GM04504 (cell line): ENCODE measurements around the gene CPEB1.
"Not testable (repeated sequence)": the region's sequence is repeated elsewhere in the genome, so short reads cannot be mapped to it uniquely, and the experiment has no call there.

Source experiments
- DNase-seq: peaks from one replicate; pipeline ENCODE4 v3.0.0-alpha.2; 2012; ENCODE audit warnings: low read depth

The CPEB1 gene

DNA sequence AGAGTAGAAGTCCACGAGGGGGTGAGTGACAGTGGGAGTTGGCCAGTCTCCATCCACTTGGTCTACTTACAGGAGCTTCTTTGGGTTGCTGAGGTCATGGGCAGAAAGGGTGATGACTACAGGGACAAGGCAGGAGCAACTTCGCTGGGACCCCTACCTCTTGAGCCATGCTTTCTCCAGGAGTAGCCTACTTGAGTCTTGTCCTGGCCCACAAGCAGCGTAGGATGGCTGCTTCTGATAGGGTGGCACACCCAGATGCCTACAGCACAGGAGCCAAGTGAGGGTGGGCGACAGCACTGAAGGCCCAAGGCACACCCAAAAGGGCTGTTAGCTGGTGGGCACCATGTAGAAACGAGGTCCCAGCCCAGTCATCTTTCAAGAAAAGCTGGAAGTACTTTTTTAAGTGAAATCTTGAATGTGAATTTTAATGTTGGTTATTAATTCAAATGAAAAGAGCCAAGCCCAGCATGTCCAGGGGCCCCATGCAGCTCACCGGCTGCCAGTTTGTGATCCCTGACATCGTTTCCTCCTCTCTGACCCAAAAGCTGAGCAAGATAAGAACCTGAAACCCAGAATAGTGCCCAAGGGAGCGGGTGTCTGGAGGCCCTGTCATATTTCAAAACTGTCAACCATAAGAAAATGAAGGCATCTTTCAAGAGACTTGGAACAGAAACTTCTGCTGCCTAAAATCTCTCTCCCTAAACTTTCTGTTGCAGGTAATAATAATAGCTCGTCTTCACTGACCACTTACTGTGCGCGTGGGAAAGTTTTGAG is 2.2 kb upstream of the CPEB1 start:
- DNase-seq = no peak

DNA sequence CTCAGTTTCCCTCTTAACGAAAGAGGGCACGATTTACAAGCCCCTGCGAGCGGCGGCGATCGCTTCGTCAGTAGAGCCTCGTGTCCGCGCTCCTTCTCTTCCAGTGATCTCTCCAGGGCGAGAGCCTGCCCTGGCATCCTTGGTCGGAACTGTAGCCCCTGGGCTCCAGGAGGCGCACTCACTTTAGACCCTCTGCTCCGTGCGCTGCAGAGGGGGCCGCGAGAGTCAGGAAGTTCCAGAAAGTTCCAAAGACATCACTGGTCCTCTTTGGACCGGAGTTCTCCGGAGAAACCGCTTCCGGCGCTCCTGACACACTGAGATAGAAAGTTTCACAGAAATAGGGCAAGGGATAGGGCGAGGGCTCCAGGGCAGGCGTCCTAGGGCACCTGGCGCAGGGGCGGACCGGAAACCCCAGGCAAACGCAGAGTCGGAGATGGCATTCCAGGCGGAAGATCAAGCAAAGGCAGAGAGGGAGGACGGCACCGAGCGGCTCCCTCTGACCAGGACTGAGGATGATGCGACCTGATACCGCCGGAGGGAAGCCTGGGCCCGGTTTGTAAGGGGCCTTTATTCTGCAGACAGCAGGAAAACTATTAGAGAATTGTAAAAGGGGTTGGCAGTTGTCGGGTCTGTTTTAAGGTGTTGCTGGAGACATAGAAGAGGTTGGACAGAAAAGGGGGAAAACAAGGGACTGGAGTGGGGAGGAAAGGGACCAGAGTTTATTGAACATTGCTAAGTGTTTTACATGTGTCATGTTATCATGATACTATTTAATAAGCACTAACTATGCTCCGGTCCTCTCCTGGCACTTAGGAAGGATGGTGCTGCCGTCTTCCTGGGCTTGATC is 1.3 kb upstream of the CPEB1 start:
- no peak for DNase-seq

- DNase-seq = no peak
These were observed 683 bp upstream of the CPEB1 start for GRCh38 chr15:82647835-82648256.

DNA sequence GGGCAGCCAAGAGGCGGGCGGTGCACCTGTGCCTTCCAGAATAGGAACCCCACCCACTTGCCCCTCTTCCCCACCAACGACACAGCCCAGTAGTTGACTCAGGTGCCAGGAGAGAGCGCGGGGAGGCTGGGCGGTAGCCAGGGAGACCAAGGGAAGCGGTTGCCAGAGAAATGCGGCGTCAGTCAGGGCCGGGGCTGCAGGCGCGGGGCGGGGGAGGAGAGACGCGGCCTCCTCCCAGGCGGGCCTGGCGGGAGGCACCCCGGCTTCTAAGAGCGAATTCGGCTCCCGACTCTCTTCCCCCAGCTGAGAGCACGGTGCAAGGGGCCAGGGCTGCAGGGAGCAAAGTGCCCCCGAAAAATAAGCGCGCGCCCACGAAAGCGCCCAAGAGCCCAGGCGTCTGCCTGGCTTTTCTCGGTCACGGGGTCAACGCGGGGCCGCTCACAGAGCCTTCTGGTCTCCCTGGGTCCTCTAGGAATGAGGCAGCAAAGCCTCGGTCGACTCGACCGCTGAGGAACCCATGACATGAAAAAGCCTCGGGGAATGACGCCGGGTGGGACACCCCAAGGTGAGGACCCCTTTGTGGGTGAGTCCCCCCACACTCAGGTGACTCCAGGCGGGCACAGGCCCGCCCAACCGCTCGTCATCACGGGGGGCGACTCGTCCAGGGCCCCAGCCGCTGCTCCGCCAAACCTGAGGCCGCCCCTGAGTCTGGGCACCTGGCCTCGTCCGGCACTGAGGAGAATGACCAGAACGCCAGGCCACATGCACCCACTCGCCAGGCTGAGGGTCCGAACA is 716 bp downstream of the CPEB1 start:
- no peak for DNase-seq

DNA sequence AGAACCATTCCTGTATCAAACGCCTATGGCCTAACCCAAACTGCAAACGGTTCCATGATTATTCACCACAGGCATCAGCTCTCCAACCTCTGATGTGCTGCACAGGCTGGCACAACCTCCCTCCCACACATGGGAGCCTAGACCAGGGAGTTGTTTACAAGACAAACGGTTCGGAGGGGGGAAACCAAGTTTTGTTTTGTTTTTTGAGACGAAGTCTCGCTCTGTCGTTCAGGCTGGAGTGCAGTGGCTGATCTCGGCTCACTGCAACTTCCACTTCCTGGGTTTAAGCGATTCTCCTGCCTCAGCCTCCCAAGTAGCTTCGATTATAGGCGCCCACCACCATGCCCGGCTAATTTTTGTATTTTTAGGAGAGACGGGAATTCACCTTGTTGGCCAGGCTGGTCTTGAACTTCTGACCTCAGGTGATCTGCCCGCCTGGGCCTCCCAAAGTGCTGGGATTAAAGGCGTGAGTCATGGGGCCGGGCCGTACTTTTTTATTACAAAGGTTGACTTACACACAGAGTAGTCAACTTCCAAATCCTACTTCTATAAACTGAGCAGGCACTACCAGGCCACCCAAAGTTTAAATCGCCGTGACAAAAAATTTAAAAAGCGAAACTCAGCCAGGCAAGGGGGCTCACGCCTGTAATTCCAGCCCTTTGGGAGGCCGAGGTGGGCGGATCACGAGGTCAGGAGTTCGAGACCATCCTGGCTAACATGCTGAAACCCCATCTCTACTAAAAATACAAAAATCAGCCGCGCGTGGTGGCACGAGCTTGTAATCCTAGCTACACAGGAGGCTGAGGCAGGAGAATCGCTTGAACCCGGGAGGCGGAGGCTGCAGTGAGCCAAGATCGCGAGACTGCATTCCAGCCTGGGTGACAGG is 2.0 kb downstream of the CPEB1 start:
- not testable (repeated sequence) for DNase-seq

DNA sequence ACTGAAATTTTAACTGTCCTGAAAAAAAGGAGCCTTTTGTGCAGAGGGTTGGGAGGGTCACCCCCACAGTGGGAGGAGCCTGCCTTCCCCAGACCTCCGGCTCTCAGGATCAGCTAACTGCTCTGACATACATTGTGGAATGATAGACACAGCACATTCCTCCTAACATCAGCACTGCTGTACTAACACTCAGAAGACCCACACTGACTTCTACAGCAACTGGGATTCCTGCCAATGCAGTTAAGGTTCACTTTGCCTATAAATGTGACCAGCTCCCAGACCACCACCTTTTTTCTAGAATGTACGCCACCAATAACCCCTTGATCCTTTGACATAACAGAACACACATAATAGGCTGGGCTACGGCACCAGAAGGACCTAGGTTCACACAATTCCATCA is 3.2 kb downstream of the CPEB1 start:
- DNase-seq = no peak

GRCh38 chr15:82642656-82643055 is 4.5 kb downstream of the CPEB1 start:
- no peak for DNase-seq

- no peak for DNase-seq
These were observed 5.9 kb downstream of the CPEB1 start for GRCh38 chr15:82641129-82641798.

GRCh38 chr15:82640672-82641071 is 6.5 kb downstream of the CPEB1 start:
- DNase-seq = no peak

- DNase-seq = no peak
These were observed 11.4 kb downstream of the CPEB1 start for GRCh38 chr15:82635798-82636197.

- no peak for DNase-seq
These were observed 17.1 kb downstream of the CPEB1 start for GRCh38 chr15:82630033-82630432.

DNA sequence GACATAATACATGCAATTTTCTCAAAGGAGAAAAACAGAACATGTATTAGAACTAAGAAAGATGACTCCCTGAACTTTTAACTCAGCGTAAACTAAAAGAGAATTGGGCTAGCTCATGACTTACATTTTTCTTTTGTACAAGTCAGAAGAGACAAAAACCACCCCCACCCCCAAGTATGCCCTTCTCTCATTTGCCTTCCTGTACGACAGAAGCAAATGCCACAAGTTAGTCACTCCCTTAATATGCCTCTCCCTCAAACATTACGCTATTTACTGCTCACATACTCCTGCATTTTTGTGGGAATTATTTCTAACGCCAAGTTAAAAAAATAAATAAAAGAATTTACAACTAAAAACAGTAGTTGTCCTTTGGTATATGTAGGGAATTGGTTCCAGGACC is 22.0 kb downstream of the CPEB1 start:
- no peak for DNase-seq

DNA sequence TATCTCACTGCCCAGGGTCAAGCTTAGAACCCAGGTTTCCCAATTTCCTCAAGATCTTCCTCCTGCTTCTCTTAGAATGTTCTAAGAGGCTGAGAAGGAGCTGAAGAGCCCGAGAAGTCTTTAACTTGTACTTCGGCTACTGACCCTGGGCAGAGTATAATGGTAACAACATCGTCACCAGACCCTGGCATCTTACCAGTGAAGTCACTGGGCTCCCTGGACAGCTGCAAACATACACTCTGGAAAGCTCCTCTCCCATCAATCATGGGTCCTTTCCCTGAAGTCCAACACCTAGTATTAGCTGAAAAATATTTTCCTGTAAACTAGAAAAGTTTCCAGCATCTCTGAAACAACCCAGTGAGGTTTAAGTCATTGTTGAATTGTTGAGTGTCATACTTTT is 22.7 kb downstream of the CPEB1 start:
- no peak for DNase-seq

- DNase-seq = no peak
These were observed 23.2 kb downstream of the CPEB1 start for GRCh38 chr15:82624008-82624407.

GRCh38 chr15:82621970-82622369 is 25.2 kb downstream of the CPEB1 start:
- DNase-seq = no peak

DNA sequence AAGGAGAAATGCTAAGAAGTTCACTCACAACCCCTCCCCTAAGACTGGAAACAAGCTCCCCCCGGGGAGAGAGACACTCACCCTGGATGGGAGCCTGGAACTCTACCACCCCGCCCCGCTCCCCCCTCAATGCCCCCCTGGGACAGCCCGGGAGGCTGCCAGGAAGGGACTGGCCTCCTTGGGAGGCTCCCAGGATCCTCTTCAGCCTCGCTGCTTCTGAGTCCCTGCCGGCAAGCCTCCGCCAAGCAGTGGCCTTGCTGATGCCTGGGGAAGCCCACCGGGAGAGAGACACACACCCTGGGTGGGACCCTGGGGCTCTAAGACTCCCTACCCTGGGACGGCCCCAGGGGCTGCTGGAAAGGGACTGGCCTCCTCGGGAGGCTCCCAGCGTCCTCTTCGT is 33.4 kb downstream of the CPEB1 start:
- no peak for DNase-seq

DNA sequence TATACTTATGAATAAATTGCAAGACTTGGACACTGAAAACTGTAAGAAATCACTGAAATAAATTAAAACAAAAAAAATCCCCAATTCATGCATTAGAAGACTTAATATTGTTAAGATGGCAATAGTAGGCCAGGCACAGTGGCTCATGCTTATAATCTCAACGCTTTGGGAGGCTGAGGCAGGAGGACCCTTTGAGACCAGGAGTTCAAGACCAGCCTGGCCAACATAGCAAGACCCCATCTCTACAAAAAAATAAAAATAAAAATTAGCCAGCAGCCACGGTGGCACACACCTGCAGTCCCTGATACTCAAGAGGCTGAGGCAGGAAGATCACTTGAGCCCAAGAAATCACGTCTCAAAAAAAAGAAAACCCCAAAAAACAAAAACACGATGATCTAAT is 35.8 kb downstream of the CPEB1 start:
- DNase-seq = no peak

DNA sequence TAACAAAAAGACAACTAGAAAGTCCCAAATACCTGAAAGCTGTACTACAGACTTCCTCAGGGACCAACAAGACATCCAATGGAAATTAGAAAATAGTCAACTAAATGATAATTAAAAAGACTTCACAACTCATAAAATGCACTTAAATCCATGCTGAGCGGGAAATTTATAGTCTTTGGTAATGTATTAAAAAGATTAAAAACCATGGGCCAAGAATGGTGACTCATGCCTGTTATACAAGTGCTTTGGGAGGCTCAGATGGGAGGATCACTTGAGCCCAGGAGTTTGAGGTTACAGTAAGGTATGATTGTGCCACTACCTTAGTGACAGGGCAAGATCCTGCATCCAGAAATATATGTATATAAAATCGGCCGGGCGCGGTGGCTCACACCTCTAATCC is 45.0 kb downstream of the CPEB1 start:
- no peak for DNase-seq

GRCh38 chr15:82599862-82600261 is 47.3 kb downstream of the CPEB1 start:
- no peak for DNase-seq

- no peak for DNase-seq
These were observed 49.3 kb downstream of the CPEB1 start for GRCh38 chr15:82597815-82598214.

DNA sequence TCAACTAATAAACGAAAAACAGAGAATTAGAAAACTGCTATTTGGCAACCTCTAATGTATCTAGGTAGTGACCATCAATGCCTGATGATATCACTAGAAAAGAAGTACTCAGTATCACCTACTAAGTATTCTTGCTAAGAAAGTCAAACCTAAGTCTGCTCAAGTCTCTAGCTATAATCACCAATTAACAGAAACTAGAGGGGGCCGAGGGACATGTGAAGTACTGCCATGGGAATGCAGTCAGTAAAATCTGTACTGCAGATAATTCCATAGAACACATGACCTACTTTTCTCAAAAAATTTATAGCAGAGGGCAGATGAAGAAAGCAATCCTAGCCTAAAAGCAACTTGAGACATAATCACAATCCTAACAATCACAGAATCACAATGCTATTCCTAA is 51.4 kb downstream of the CPEB1 start:
- no peak for DNase-seq
